HCT116 (cell line): ENCODE measurements around the gene CCDC3.

Experiments
- CEBPB ChIP-seq: IDR thresholded peaks from 2 replicates; pipeline ENCODE4 v1.6.1; 2012; ENCODE audit warnings: low read depth
- EZH2 ChIP-seq: fragments of 200-600 bp; sonication (generic); IDR thresholded peaks from 2 replicates; pipeline ENCODE4 v1.6.1; 2017; ENCODE audit warnings: antibody characterized with exemption, mixed run types
- JUND ChIP-seq: IDR thresholded peaks from 2 replicates; pipeline ENCODE4 v1.6.1; 2012
- POLR2A ChIP-seq: IDR thresholded peaks from 2 replicates; pipeline ENCODE4 v1.7.0; 2011; ENCODE audit warnings: borderline replicate concordance; ENCODE audit not compliant: insufficient read depth, insufficient read length; ENCODE audit errors: extremely low read depth
- ZNF274 ChIP-seq: fragments of 200-500 bp; sonication (Bioruptor generic); IDR thresholded peaks from 2 replicates; pipeline ENCODE4 v1.6.1; 2014; ENCODE audit warnings: mild to moderate bottlenecking, low read depth, low read length, inconsistent platforms
- TF ChIP-seq, protein P1 (sequence below), 3 experiments: fragments of 200-600 bp in 1 of 3; sonication (generic) in 1 of 3; IDR thresholded peaks in 2 of 3; conservative IDR thresholded peaks in 1 of 3; 2 replicates each; pipeline ENCODE4 v1.5.1; 2012 to 2017; ENCODE audit warnings: low read depth in 2 of 3, low read length in 2 of 3, antibody characterized with exemption in 1 of 3, borderline replicate concordance in 1 of 3, control low read depth in 1 of 3, mild to moderate bottlenecking in 1 of 3, mixed read lengths in 1 of 3, mixed run types in 1 of 3, moderate library complexity in 1 of 3; ENCODE audit not compliant: insufficient read depth in 1 of 3

DNA sequence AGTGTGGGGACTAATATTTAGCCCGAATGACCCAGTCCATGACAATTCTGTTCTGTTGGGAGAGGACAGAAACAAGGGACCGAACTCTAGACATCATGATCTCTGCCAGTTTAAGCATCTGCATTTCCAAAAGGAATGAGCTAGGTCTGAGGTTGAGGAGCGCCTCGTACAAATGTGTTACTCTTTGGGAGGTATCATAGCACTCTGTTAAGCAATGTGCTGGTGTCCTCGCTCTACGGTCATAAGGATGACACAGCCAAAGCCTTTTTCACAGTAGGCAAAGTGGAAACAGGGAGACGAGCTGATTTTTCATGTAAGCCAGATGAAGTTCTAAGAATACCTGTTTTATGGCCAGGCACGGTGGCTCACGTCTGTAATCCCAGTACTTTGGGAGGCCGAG lies 15.4 kb upstream of the CCDC3 start:
- TF ChIP-seq POLR2A = no peak
- TF ChIP-seq, protein P1, sequence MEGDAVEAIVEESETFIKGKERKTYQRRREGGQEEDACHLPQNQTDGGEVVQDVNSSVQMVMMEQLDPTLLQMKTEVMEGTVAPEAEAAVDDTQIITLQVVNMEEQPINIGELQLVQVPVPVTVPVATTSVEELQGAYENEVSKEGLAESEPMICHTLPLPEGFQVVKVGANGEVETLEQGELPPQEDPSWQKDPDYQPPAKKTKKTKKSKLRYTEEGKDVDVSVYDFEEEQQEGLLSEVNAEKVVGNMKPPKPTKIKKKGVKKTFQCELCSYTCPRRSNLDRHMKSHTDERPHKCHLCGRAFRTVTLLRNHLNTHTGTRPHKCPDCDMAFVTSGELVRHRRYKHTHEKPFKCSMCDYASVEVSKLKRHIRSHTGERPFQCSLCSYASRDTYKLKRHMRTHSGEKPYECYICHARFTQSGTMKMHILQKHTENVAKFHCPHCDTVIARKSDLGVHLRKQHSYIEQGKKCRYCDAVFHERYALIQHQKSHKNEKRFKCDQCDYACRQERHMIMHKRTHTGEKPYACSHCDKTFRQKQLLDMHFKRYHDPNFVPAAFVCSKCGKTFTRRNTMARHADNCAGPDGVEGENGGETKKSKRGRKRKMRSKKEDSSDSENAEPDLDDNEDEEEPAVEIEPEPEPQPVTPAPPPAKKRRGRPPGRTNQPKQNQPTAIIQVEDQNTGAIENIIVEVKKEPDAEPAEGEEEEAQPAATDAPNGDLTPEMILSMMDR (IDR thresholded peaks at IDR 0.05 in 2 of 3, conservative IDR thresholded peaks at IDR 0.05 in 1 of 3; ENCODE audit: borderline replicate concordance in 1 of 3, insufficient read depth in 1 of 3, low read depth in 2 of 3, low read length in 2 of 3) = no peak
- no peak for TF ChIP-seq ZNF274
- TF ChIP-seq JUND = no peak
- TF ChIP-seq EZH2 = no peak
- no peak for TF ChIP-seq CEBPB
